AG09309 (cell line): Measurements from ENCODE around the gene TMEM121B.

Experiments used
- DNase-seq: peaks from one replicate; pipeline ENCODE4 v3.0.0-alpha.2; 2010; ENCODE audit warnings: low read depth
- H3K4me3 ChIP-seq: 2 replicates; pipeline ENCODE4 v1.5.1; 2011; ENCODE audit warnings: mild to moderate bottlenecking, low read depth, low read length, moderate library complexity; ENCODE audit not compliant: control insufficient read depth
- TF ChIP-seq, protein P1 (sequence below): IDR thresholded peaks from 2 replicates; pipeline ENCODE4 v1.5.1; 2011; ENCODE audit warnings: mild to moderate bottlenecking, low read depth, low read length, inconsistent platforms; ENCODE audit not compliant: insufficient read depth, control insufficient read depth; ENCODE audit errors: missing control alignments

Gene TMEM121B

DNA sequence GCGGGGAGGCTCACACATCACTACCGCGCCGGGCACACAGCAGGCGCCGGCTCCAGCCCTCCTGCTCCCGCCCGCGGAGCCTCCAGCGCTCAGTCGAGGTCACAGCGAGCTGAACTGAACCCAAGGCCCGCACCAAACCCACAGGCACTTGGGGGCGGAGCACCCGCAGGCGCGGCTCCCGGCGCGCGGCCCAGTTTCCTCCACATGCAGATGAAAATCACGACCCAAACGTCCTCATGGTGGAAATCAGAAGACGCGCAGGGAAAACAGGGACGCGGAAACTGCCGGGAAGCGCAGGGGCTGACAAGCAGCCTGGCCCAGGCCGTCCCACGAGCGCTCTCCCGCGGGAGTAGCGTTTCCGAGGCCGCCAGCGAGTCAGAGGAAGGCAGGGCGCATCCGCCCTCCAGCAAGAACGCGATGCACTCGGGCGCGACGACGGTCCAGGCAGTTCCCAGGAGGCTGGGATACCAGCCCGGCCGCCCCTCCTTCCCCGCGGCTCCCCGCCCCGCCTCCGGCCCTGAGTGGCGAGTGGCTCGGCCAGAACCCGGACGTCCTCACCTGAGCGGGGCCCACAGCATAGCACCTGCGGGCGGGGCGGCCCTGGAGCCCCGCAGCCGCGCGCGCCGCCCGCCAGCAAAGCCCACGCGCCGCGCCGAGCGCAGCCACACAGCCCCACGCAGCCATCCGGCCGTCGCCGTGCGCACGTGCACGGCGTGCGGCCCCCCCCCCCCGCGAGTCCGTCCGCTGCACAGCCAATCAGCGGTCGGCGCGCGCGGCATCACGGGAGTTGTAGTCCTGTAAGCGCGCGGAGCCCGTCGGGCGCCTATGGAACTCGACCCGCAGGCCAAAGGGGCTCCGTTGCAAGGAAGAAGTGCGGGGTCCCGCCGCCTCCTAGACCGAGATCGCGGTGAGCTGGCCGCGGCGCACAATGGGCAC lies 37.7 kb upstream of the TMEM121B start, which contains the start of gene HDHD5:
Gene HDHD5 (minus strand): TSS at position 710 of the 936 bp plus-strand sequence. CDS start 26 bp downstream, at position 684.
- DNase-seq = peak; percentile 14
- peak within 1 kb of the TSS; percentile 57 for H3K4me3 ChIP-seq
- TF ChIP-seq, protein P1, sequence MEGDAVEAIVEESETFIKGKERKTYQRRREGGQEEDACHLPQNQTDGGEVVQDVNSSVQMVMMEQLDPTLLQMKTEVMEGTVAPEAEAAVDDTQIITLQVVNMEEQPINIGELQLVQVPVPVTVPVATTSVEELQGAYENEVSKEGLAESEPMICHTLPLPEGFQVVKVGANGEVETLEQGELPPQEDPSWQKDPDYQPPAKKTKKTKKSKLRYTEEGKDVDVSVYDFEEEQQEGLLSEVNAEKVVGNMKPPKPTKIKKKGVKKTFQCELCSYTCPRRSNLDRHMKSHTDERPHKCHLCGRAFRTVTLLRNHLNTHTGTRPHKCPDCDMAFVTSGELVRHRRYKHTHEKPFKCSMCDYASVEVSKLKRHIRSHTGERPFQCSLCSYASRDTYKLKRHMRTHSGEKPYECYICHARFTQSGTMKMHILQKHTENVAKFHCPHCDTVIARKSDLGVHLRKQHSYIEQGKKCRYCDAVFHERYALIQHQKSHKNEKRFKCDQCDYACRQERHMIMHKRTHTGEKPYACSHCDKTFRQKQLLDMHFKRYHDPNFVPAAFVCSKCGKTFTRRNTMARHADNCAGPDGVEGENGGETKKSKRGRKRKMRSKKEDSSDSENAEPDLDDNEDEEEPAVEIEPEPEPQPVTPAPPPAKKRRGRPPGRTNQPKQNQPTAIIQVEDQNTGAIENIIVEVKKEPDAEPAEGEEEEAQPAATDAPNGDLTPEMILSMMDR = no peak

GRCh38 chr22:17158176-17158567 lies 37.0 kb upstream of the TMEM121B start:
- peak overlapping the region; percentile 57 for H3K4me3 ChIP-seq
- TF ChIP-seq, protein P1 = no peak
- DNase-seq = no peak

- no peak overlapping the region for H3K4me3 ChIP-seq
- no peak for DNase-seq
- TF ChIP-seq, protein P1 = no peak
These were observed 36.6 kb upstream of the TMEM121B start for GRCh38 chr22:17157714-17158113.

DNA sequence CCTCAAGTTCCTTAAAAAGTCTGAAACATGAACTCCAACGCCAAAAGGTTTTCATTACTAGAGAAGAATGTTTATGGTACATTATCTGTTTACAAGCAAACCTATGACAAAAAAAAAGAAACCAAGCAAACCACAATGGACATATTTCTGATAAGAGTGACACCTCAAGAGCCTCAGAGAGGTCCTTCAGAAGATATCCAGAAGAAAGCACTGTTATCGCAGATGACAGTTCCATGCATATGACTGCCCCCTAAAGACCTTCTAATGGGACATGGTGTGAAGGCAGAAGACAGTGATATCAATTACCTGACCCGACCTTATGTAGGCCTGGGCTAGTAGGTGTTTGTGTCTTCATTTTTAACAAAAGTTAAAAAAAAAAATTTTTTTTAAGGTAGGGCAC lies 34.8 kb upstream of the TMEM121B start:
- TF ChIP-seq, protein P1 = no peak
- DNase-seq = no peak
- no peak overlapping the region for H3K4me3 ChIP-seq

DNA sequence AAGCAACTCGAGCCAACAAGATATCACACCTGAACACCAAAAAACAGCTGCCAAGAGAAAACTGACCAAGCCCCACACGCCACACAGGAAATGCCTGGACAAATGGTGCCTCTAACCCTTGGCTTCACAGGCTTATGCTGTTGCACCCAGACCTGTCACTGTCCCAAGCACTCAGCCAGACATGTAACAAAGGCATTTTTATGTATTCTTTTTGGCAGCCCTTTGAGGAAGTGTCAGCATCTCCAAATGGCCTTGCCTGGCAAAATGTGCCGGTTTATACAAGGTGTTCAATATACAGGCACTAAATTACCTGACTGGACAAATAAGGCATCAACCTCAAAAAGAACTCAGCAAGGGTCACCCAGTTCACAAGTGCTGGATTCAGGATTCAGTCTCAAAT lies 31.8 kb upstream of the TMEM121B start:
- TF ChIP-seq, protein P1 = no peak

DNA sequence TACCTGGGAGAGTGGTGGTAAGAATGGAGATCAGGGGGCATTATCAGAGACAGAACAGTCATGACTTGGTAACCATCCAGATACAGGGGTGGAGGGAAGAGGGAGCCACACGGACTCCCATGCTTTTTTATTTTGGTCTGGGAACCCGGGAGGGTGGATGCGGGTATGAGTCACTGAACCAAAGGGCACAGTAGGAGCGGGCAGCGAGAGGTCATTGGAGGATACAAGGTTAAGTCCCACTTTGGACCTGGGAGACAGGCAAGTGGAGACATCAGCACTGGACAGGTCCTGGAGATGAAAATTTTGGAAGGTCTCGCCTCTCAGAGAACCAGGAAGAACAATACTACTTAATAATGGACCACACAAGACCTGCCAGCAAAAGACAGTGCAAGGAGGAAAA lies 31.2 kb upstream of the TMEM121B start:
- no peak overlapping the region for H3K4me3 ChIP-seq
- DNase-seq = no peak
- TF ChIP-seq, protein P1 = no peak

More for the DNA sequence above, 31.8 kb upstream of the TMEM121B start:
- no peak overlapping the region for H3K4me3 ChIP-seq
- DNase-seq = no peak
